ENCODE results near the gene OPN3.

Gene OPN3

GRCh38 chr1:241646201-241646600, 6.0 kb upstream of the OPN3 start:
- DNase-seq (ENCODE audit: low read depth in 2 of 2): no peak

DNA sequence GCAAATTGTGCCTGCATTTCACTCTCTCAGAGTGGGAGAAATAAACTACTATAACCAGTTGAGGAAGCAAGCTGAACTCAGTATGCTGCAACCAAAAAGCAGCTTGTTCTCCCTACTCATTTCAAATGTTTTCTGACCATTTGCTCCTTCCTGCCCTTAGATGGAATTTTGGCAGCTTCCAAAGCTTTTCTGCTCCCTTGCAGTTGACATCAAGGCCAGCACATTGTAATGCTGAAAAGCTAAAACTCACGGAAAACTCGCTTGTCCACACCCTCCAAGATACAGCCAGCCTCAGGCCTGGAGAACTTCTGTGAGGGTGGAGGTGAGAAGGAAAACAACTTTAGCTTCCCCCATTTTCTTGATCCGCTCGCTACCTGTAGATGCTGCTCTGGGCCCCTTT, 5.0 kb upstream of the OPN3 start:
- no peak for DNase-seq (ENCODE audit: low read depth in 2 of 2)

- no peak for DNase-seq (ENCODE audit: low read depth in 2 of 2)
These were observed 4.1 kb upstream of the OPN3 start for GRCh38 chr1:241644259-241644658.

DNA sequence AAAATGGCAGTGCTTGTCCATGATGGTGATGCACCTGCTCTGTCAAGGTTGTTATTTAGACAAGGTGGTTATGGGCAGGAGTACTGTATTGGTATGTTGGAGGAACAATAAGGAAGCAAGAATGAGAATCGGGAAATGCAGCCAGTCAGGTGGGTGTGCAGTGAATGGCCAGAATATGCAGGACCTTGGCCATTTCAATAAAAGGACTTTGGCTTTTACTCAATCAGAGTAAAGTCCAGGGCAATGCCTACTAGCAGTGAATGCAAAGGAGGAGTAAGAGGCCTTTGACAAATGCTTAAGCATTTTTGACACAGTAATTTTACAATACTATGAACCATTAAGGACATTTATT, 2.4 kb upstream of the OPN3 start:
- no peak for DNase-seq (ENCODE audit: low read depth in 2 of 2)

DNA sequence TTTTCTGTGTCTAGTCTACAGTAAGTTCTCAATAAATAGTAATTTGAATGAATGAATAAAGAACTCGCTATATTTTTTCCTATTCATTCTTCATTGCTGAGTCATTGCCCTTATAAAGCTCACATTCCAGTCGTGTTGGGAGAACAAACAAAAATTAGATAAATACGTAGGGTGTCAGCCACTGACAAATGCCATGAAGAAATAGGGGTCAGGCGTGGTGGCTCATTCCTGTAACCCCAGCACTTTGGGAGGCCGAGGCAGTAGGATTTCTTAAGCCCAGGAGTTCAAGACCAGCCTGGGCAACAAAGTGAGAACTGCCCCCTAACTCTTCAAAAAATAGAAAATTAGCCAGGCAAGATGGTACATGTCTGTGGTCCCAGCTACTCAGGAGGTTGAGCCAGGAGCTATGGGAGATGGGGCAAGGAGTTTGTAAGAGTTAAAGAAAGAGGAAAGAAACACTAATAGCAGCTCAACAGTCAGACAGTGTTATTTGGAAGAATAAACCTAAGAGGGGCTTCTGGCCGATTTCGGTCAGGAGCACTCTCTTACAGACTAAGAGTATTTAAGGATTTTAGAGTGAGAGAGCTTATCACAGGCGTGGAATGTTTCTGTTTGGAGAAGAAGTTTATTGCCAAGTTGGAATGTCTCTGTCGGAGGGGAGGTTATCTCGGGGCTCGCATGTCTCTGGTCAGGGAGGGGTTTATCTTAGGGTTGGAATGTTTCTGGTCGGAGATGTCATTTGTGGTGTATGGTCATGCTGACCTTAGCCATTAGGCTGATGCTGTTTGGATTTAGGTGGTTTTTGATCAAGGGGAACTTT, 1.8 kb upstream of the OPN3 start:
- DNase-seq (ENCODE audit: low read depth in 2 of 2): no peak

DNA sequence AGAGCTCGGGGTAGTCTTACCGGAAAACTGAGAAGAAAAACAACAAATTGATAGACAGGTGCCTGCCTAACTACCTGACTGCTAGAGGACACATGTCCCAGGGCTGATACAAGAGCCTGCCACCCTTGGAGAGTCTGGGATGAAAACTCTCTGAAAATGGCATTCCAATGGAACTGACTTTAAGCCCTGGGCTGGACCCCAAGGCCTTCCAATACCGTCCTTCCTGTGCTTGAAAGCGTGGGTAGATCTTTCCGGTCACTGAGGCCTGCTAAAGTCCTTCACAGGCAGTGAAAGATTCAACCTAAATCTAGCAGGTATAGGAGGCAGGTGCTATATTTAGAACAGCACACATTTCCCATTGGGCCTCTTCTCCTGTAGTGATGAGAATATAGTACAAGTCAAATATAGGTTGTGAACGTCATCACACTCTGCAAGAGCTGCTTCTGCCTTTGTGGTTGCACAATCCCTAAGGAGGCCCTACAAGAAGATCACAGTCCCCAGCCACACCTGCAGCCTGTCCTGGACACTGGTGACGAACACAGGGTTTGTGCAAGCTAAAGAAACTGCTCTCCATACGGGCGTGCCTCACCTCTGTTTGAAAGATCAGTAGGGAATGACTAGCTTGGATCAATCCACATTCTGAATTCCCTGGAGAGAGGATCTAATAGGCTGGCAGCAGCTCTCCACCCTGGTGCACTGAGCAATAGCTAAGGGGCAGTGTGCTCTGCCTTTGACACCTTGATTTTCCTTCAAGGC, 876 bp upstream of the OPN3 start:
- no peak for DNase-seq (ENCODE audit: low read depth in 2 of 2)

- no peak for DNase-seq (ENCODE audit: low read depth in 2 of 2)
These were observed 483 bp downstream of the OPN3 start for GRCh38 chr1:241639623-241640148.

GRCh38 chr1:241638909-241639622, 1.1 kb downstream of the OPN3 start:
- DNase-seq (ENCODE audit: low read depth in 2 of 2): no peak

GRCh38 chr1:241638099-241638682, 2.0 kb downstream of the OPN3 start:
- no peak for DNase-seq (ENCODE audit: low read depth in 2 of 2)

DNA sequence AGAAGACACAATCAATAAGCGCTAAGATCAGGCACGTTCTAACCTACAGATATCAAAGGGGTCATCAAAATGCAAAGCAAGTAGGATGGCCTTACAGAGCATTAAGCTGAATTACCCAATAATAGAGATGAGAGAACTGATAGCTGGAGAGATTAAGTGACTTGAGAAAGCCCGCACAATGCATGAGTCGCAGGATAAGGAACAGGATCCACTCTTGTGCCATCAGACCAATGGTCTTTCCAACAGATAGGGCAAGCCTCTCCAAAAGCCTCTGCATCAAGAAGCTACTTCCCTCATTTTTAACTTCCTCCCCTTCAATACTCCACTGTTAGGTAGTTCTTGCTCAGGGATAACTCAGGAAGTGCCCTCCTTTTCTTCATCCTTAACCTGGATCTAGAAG, 2.6 kb downstream of the OPN3 start:
- DNase-seq (ENCODE audit: low read depth in 2 of 2): no peak

GRCh38 chr1:241637046-241637590, 3.1 kb downstream of the OPN3 start:
- DNase-seq (ENCODE audit: low read depth in 2 of 2): no peak

GRCh38 chr1:241636291-241636690, 3.9 kb downstream of the OPN3 start:
- DNase-seq (ENCODE audit: low read depth in 2 of 2): no peak

GRCh38 chr1:241635556-241636152, 4.5 kb downstream of the OPN3 start:
- DNase-seq (ENCODE audit: low read depth in 2 of 2): no peak

DNA sequence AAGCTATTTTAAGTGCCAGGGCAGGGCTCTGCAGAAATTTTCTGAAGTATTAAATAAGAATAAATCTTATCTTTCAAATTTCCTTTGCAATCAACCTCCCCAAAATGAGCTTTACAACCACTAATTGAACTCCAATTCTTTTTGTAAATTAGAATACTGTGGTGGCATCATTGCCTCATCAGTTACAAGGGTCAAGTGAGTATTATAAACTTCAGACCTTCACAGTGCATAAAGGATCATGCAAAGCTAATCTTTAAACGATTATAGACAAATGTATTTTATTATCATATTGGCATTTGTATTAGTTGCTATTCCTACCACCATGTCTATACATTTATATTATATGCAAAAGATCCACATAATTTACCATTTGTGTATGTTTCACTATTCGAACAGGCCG, 7.2 kb downstream of the OPN3 start:
- no peak for DNase-seq (ENCODE audit: low read depth in 2 of 2)

DNA sequence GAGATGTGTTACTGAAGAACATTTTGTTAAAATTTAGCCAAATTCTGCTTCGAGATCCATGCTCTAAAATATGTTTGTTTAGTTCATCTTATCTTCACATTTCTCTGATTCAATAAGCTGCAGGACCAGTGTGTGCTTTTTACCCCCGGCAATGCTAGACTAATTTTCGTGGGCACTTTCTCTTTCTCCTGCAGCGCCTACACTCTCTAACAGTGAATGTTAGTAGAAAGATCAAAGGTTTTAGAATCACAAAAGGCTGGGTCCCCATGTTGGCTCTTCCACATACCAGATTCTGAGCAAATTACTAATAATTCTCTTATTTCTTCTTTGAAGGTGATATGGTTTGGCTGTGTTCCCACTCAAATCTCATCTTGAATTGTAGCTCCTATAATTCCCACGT, 8.5 kb downstream of the OPN3 start:
- DNase-seq (ENCODE audit: low read depth in 2 of 2): no peak

DNA sequence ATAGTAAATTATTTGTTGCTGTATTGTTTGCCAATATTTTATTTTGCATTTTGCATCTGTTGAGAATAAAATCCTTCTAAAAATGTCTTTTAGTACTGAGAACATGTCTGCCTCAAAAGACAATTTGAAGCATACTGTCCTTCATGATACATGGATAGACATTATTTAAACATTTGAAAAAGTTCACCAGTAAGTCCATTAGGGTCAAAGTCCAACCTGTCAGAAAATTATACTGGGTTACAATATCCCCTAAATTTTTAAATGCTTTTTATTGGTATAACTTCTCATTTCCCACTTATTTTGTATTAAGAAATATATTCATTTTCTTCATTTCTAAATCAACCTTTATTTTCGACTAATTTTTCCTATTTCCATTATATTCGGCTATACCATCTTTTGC, 9.3 kb downstream of the OPN3 start:
- DNase-seq (ENCODE audit: low read depth in 2 of 2): no peak

GRCh38 chr1:241630476-241630875, 9.7 kb downstream of the OPN3 start:
- DNase-seq (ENCODE audit: low read depth in 2 of 2): no peak

GRCh38 chr1:241630005-241630404, 10.2 kb downstream of the OPN3 start:
- DNase-seq (ENCODE audit: low read depth in 2 of 2): no peak

DNA sequence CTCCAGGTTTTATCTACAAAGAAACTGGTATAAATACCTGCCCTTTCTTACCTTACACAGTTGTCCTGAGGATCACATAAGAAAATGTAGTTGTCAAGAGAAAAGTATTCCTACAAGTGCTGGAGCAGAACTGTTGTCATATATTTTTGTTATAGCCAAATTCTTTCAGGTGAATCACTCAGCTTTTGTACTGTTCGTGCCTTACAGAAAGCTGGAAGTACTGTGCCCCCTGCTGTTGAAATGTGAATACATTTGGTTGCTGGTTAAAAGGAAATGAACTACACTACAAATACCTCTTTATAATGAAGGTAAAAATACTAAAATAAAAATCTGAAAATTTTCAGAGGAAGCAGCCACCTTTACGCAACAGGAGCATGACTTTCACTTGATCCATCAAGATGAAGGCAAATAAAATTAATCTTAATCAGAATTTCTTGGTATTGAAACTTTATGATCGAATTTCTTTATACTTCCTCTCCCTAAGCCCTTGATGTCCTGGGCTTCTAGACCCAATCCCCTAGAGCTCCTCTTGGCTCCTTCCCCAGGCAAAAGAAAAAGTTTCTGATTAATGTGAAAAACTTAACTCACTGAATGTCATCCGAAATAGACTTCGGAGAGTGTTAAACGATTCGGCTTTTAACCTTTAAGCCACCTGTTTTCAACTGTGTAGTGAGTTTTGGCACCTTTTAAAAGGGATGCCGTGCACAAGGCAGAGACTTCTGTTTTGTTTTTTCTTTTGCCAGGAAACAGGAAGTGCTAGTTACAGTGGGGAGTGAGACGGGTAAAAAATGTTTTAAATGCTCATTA, 12.5 kb downstream of the OPN3 start:
- DNase-seq (ENCODE audit: low read depth in 2 of 2): peak; percentile 41 to 42

- no peak for DNase-seq (ENCODE audit: low read depth in 2 of 2)
These were observed 15.2 kb downstream of the OPN3 start for GRCh38 chr1:241624935-241625334.

GRCh38 chr1:241622669-241623068, 17.5 kb downstream of the OPN3 start:
- DNase-seq (ENCODE audit: low read depth in 2 of 2): no peak
